BLaER1 treated with 17β-estradiol and CSF1 and Interleukin-3, amounts not matched to agents 10 nM and 100 nM (cell line): ENCODE results near the gene CSNK1D.
A peak's percentile ranks its signal among the peaks of the same experiment; 100 is the strongest.

Experiments
- H3K27ac ChIP-seq, 11 experiments: shearing (Covaris generic); formaldehyde crosslinking; 2 replicates each; pipeline ENCODE4 v1.8.1; 2022
- H3K27me3 ChIP-seq, 11 experiments: shearing (Covaris generic); formaldehyde crosslinking; 2 replicates each; pipeline ENCODE4 v1.8.1; 2022
- H3K36me3 ChIP-seq, 11 experiments: shearing (Covaris generic); formaldehyde crosslinking; 2 replicates each; pipeline ENCODE4 v1.8.1; 2022
- H3K4me1 ChIP-seq, 10 experiments: shearing (Covaris generic); formaldehyde crosslinking; 2 replicates each; pipeline ENCODE4 v1.8.1; 2022
- H3K4me2 ChIP-seq, 11 experiments: shearing (Covaris generic); formaldehyde crosslinking; 2 replicates each; pipeline ENCODE4 v1.8.1; 2022
- H3K4me3 ChIP-seq, 10 experiments: shearing (Covaris generic); formaldehyde crosslinking; 2 replicates each; pipeline ENCODE4 v1.8.1; 2022
- H3K9ac ChIP-seq, 11 experiments: shearing (Covaris generic); formaldehyde crosslinking; 2 replicates each; pipeline ENCODE4 v1.8.1; 2022
- H3K9me3 ChIP-seq, 11 experiments: shearing (Covaris generic); formaldehyde crosslinking; replicated peaks in 1 of 11; 2 replicates each; pipeline ENCODE4 v1.8.1; 2022
- H4K20me1 ChIP-seq, 11 experiments: shearing (Covaris generic); formaldehyde crosslinking; 2 replicates each; pipeline ENCODE4 v1.8.1; 2022
- Cebpa-rat ChIP-seq, 11 experiments: shearing (Covaris generic); IDR thresholded peaks; 2 replicates each; pipeline ENCODE4 v1.8.1; 2022

The CSNK1D gene

DNA sequence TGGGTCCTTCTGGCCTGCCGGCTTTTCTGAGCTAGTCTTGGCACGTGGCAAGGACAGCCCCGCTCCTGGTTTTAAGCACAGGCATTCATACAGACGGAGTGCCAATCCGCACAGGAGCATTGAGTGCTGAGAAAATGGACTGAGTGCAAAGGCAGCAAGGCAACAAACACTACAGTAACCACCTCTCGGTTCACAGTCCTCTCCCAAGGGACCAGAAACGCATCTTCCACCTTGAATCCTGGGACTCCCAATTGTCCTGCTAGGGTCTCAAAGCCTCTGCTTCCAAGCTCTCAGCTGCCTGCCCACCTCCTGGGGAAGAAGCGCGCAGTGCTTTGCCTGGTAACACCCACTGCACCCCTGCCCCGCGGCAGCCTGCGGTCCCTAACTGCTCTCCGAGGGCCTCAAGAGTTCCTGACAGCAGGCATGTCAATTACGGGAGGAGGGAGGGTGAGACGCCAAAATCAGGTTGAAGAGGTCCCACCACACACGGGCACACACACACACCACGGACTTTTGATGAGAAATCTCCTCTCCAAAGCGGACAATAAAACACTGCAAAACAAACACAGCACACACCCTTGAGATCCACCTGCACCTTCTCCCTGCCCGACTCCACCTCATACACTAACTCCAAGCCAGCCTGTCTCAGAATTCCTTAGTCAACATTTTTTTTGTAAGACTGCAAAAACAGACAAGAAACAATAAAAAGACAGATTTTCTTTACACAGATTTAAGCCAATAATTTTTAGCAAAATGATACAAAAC, 29.7 kb downstream of the CSNK1D start:
- no peak overlapping the region for H3K4me3 ChIP-seq
- peak overlapping the region in 2 of 11 experiments; percentile 0 to 33; a peak in 1 of 22 replicates for H3K9ac ChIP-seq
- peaks cover 73 to 93% (median 83%) of the 10 kb centered on the region in 11 experiments for H3K36me3 ChIP-seq
- H3K27ac ChIP-seq = no peak overlapping the region
- H3K4me1 ChIP-seq = peaks cover 68 to 86% (median 76%) of the 10 kb centered on the region in 10 experiments
- H3K9me3 ChIP-seq = no peaks in the 10 kb centered on the region
- no peaks in the 10 kb centered on the region for H3K27me3 ChIP-seq
- no peak for TF ChIP-seq Cebpa-rat (IDR thresholded peaks at IDR 0.05)
- H4K20me1 ChIP-seq = peaks cover 99 to 100% (median 100%) of the 10 kb centered on the region in 11 experiments
- H3K4me2 ChIP-seq = no peak overlapping the region

DNA sequence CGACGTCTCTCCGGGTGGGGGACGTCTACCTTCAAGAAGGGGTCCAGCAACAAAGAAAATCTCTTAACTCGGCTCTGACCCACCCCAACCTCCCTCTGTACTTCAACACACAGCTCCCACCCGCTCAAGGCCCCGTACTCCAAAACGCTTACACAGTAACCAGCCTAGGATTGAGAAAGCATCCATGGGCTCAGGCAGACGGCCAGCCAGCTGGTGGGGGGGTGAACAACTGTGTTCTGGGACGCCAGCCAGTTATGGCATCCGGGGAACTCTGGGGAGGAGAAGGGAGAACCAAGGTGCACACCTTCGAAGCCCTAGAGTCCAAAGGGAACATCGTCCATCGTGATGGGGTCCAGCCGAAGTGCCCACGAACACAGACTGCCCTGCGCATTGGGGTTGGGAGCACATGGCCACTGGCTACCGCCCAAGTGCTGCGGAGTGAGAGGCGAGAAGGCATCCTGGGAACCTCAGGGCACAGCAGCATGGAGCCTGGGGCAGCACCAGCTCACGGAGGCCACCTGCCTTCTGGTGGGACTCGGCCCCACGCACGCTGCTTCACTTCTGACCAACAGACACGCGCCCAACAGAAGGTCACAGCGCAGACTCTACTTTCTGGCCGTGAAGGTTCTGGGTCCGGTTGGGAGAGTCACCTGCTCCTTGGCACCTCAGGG, 30.4 kb downstream of the CSNK1D start:
- no peaks in the 10 kb centered on the region for H3K9me3 ChIP-seq
- peaks cover 65 to 93% (median 79%) of the 10 kb centered on the region in 11 experiments for H3K36me3 ChIP-seq
- H3K4me2 ChIP-seq = 0 out of 22 replicates have a peak overlapping the region, but pooled peaks of 4 of the 11 experiments have one; percentile 5 to 49 (median 35)
- peak overlapping the region in 6 of 11 experiments; percentile 0 to 33 (median 26); a peak in 6 of 22 replicates for H3K9ac ChIP-seq
- peaks cover 68 to 86% (median 76%) of the 10 kb centered on the region in 10 experiments for H3K4me1 ChIP-seq
- H3K27me3 ChIP-seq = no peaks in the 10 kb centered on the region
- H3K4me3 ChIP-seq = no peak overlapping the region
- no peak for TF ChIP-seq Cebpa-rat (IDR thresholded peaks at IDR 0.05)
- H4K20me1 ChIP-seq = peaks cover 99 to 100% (median 100%) of the 10 kb centered on the region in 11 experiments
- peak overlapping the region in 1 of 11 experiments; percentile 9; a peak in 1 of 22 replicates for H3K27ac ChIP-seq

DNA sequence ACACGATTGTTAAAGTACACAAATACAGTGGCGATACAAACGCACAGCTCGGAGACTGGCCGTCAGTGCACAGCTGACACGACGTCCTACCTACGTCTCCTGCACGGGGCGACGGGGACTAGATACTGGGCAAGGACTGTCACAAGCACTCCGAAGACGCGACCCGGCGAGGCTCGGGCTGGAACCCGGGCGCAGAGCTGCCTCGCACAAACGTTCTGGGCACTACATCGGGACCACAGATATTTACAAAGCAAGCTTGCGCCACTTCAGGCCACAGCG, 30.9 kb downstream of the CSNK1D start:
- H3K36me3 ChIP-seq = peaks cover 62 to 93% (median 75%) of the 10 kb centered on the region in 11 experiments
- no peaks in the 10 kb centered on the region for H3K27me3 ChIP-seq
- peaks cover 99 to 100% (median 100%) of the 10 kb centered on the region in 11 experiments for H4K20me1 ChIP-seq
- no peak overlapping the region for H3K4me3 ChIP-seq
- peak overlapping the region in 5 of 11 experiments; percentile 12 to 33 (median 30); a peak in 6 of 22 replicates for H3K9ac ChIP-seq
- peak overlapping the region in 1 of 11 experiments; percentile 9; a peak in 1 of 22 replicates for H3K27ac ChIP-seq
- no peak for TF ChIP-seq Cebpa-rat (IDR thresholded peaks at IDR 0.05)
- H3K4me2 ChIP-seq = peak overlapping the region in 5 of 11 experiments; percentile 20 to 49 (median 42); a peak in 3 of 22 replicates
- H3K9me3 ChIP-seq = no peaks in the 10 kb centered on the region
- H3K4me1 ChIP-seq = peaks cover 68 to 86% (median 76%) of the 10 kb centered on the region in 10 experiments

DNA sequence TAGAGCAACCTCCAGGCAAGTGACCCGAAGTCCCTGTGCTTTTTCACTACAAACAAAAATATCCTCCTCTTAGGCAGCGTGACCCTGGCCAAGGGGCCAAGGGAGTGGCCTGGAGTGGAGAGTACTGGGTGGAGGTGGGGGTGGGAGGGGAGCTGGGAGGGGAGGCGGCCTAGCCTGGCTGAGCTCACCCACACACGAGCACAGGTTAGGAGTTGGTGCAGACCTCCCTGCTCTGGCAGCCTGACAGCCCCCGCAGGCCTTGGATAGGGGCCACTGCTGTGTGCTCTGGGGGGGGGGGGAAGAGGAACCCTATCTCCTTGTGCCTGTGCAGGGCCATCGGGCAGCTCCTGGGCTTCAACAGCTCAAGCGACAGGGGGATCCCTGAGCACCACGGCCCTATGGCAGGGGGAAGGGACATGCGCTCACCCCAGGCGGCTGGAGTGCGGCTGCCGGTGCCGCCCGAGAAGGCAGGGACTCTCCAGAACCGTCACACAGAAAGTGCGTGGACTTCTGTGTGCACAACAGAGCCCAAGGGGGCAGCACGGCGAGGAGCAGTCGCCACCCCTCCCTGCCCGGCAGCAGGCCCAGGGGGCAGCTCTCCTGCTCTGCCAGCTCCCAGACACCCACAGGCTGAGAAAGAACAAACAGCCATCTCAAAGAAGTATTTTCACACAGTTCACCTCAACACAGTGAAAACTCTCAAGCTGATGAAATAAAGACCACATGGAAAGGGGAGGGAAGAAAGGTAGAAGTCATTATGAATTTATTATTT, 31.4 kb downstream of the CSNK1D start:
- Histone ChIP-seq H3K4me2 (peak overlapping the region; percentile 72 to 100 (median 97); a peak in 21 of 22 replicates), H3K9me3 (no peaks in the 10 kb centered on the region), H3K4me3 (no peak overlapping the region), H3K4me1 (peaks cover 68 to 86% (median 76%) of the 10 kb centered on the region in 10 experiments), H3K27me3 (no peaks in the 10 kb centered on the region), H3K9ac (peak overlapping the region in 8 of 11 experiments; percentile 16 to 68 (median 50); a peak in 13 of 22 replicates), H4K20me1 (peaks cover 99 to 100% (median 100%) of the 10 kb centered on the region in 11 experiments), H3K36me3 (peaks cover 57 to 93% (median 70%) of the 10 kb centered on the region in 11 experiments), H3K27ac (peak overlapping the region in 9 of 11 experiments; percentile 3 to 46 (median 15); a peak in 11 of 22 replicates)
- TF ChIP-seq Cebpa-rat (IDR thresholded peaks at IDR 0.05) = no peak

DNA sequence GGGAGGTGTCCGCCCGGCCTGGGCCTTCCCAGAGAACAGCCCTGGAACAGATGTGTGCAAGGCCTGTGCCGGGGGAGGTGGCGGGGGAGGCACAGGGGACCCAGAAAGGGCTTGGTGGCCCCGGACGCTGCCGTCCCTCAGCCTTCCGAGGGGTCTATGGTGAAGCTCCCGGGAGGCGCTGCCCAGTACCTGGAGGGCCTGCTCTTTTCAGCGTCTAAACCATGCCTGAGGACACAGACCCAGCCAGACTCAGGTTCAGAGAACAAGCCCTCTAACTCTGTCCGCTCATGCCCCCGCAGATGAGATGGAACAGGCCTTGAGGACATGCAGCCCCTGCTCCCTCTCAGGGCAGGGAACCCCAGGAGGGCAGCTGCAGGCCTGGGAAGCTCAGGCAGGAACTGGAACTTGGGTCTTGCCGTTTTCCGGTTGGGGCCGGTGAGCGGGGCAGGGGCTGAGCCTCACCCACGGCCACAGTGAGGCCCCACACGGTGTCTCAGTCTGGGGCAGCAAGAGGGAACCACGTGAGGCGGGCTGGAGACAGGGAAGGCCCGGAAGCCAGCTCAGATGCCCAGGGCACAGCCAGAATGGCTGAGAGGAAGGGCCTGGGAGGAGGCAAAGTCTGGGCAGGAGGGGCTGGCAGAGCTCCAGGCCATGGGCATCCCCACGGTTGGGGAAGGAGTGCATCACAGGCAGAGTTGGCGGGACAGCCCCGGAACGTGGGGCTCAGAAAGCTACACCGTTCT, 32.1 kb downstream of the CSNK1D start:
- H3K9ac ChIP-seq = peak overlapping the region in 10 of 11 experiments; percentile 16 to 68 (median 44); a peak in 16 of 22 replicates
- peaks cover 68 to 86% (median 76%) of the 10 kb centered on the region in 10 experiments for H3K4me1 ChIP-seq

DNA sequence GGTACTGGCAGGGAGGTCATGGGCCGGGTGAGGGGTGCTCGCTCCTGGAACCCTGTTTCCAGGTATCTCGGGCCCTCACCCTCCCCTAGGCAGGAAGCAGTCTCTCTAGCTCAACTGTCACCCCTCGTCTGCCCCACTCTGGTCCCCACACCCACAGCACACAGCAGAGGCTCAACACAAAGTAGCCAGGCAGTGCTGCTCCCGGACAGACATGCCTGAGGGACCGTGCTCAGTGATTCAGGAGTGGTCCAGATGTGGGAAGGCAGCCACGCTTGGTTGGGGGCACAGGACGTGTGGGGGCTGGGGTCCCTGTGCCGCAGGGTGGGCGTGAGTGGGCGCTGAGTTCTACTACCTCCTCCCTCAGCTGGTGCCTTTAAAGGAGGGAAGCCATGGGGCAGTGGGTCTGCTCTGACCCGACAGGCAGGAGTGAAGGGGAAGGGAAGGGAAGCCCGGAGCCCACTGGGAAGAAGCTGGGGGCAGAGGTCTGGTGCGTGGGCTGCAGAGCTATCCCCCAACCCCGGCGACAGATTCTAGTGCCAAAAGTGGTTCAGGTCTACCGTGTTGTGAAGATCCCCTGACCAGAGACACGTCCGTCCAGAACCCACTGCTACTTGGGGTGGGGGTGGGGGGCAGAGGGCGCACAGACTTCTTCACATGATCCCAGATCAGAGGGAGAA, 32.9 kb downstream of the CSNK1D start:
- no peak for TF ChIP-seq Cebpa-rat (IDR thresholded peaks at IDR 0.05)
- peaks cover 99 to 100% (median 100%) of the 10 kb centered on the region in 11 experiments for H4K20me1 ChIP-seq
- peaks cover 72 to 86% (median 80%) of the 10 kb centered on the region in 10 experiments for H3K4me1 ChIP-seq
- peak overlapping the region; percentile 72 to 100 (median 97) for H3K4me2 ChIP-seq
- peak overlapping the region in 8 of 11 experiments; percentile 9 to 46 (median 28); a peak in 10 of 22 replicates for H3K27ac ChIP-seq
- H3K36me3 ChIP-seq = peaks cover 42 to 92% (median 68%) of the 10 kb centered on the region in 11 experiments
- H3K27me3 ChIP-seq = no peaks in the 10 kb centered on the region
- peak overlapping the region; percentile 28 to 68 (median 47); a peak in 20 of 22 replicates for H3K9ac ChIP-seq
- no peak overlapping the region for H3K4me3 ChIP-seq
- H3K9me3 ChIP-seq = no peaks in the 10 kb centered on the region

More for the DNA sequence above, 32.1 kb downstream of the CSNK1D start:
- H3K27ac ChIP-seq = peak overlapping the region in 10 of 11 experiments; percentile 3 to 46 (median 21); a peak in 13 of 22 replicates
- H4K20me1 ChIP-seq = peaks cover 99 to 100% (median 100%) of the 10 kb centered on the region in 11 experiments
- TF ChIP-seq Cebpa-rat (IDR thresholded peaks at IDR 0.05) = no peak
- H3K4me3 ChIP-seq = no peak overlapping the region
- no peaks in the 10 kb centered on the region for H3K27me3 ChIP-seq
- no peaks in the 10 kb centered on the region for H3K9me3 ChIP-seq
- peaks cover 49 to 93% (median 68%) of the 10 kb centered on the region in 11 experiments for H3K36me3 ChIP-seq
- peak overlapping the region; percentile 72 to 100 (median 97) for H3K4me2 ChIP-seq

DNA sequence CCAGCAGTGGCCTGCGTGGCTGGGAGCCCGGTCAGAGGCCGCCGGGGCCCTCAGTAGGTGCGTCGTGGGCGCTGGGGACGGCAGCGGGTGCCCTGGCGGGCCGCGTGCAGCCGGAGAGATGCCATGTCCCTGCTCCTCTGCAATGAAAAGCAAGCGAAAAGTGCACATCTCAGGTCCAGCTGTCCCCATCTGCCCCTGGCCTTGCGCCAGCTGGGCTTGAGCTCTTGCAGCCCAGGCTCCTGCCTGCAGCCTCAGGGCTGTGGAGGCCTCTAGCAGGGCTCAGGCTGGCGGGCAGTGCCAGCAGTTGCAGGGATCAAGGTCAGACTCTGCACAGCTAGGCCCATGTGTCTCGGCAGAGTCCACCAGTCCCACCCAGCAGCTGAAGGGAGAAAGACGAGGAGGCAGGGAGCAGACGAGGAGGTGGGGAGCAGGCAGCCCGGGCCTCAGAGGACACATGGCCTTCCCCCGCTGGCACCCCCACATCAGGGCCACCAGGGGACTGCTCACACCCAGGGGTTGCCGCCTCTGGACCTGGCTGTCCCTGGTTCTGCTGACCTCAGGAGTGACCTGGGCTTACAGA, 33.5 kb downstream of the CSNK1D start:
- H4K20me1 ChIP-seq = peaks cover 99 to 100% (median 100%) of the 10 kb centered on the region in 11 experiments
- H3K27ac ChIP-seq = peak overlapping the region in 7 of 11 experiments; percentile 10 to 46 (median 33); a peak in 8 of 22 replicates
- H3K36me3 ChIP-seq = peaks cover 36 to 91% (median 68%) of the 10 kb centered on the region in 11 experiments
- H3K4me2 ChIP-seq = peak overlapping the region; percentile 72 to 100 (median 97)
- TF ChIP-seq Cebpa-rat (IDR thresholded peaks at IDR 0.05) = no peak
- peak overlapping the region; percentile 28 to 68 (median 47); a peak in 15 of 22 replicates for H3K9ac ChIP-seq
- H3K4me1 ChIP-seq = peaks cover 76 to 90% (median 85%) of the 10 kb centered on the region in 10 experiments
- no peaks in the 10 kb centered on the region for H3K9me3 ChIP-seq
- H3K27me3 ChIP-seq = no peaks in the 10 kb centered on the region
- H3K4me3 ChIP-seq = no peak overlapping the region; a peak in 1 of 20 replicates
